Epithelial cell of esophagus (primary cell): ENCODE results near the gene PDE4B.
"Not testable (repeated sequence)": the region's sequence is repeated elsewhere in the genome, so short reads cannot be mapped to it uniquely, and the experiment has no call there.

ENCODE experiments used
- DNase-seq: peaks from one replicate; pipeline ENCODE4 v3.0.0; 2010; ENCODE audit warnings: low read depth
- H3K4me3 ChIP-seq: 2 replicates; pipeline ENCODE4 v1.5.1; 2011; ENCODE audit warnings: mild to moderate bottlenecking, low read length, control low read depth
- TF ChIP-seq, protein P1 (sequence below): IDR thresholded peaks from 2 replicates; pipeline ENCODE4 v1.5.1; 2011; ENCODE audit warnings: low read depth, mild to moderate bottlenecking, low read length, control low read depth, inconsistent platforms; ENCODE audit not compliant: insufficient read depth; ENCODE audit errors: missing control alignments

Gene PDE4B

DNA sequence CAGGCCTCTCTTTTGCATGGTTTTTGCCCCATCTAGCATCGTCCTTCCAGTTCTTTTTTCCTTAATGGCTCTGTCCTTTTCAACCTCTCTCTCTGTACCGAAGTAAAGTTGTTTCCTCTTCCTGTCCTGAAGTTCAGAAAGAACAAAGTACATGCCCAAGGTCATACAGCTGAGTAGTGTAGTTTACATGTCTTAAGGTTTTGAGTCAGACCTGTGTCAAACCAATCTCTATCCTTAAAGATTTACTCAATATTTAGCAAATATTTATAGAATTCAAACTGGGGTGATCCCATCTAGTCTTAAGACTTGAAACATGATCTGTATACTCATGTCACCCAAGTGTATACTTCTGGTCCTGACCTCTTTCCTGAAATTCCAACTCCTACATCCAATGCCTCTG, 622.6 kb downstream of the PDE4B start:
- H3K4me3 ChIP-seq = no peak overlapping the region
- TF ChIP-seq, protein P1, sequence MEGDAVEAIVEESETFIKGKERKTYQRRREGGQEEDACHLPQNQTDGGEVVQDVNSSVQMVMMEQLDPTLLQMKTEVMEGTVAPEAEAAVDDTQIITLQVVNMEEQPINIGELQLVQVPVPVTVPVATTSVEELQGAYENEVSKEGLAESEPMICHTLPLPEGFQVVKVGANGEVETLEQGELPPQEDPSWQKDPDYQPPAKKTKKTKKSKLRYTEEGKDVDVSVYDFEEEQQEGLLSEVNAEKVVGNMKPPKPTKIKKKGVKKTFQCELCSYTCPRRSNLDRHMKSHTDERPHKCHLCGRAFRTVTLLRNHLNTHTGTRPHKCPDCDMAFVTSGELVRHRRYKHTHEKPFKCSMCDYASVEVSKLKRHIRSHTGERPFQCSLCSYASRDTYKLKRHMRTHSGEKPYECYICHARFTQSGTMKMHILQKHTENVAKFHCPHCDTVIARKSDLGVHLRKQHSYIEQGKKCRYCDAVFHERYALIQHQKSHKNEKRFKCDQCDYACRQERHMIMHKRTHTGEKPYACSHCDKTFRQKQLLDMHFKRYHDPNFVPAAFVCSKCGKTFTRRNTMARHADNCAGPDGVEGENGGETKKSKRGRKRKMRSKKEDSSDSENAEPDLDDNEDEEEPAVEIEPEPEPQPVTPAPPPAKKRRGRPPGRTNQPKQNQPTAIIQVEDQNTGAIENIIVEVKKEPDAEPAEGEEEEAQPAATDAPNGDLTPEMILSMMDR = no peak
- DNase-seq = no peak

GRCh38 chr1:66415866-66416265, 623.2 kb downstream of the PDE4B start:
- no peak overlapping the region for H3K4me3 ChIP-seq

GRCh38 chr1:66416295-66416694, 623.6 kb downstream of the PDE4B start:
- TF ChIP-seq, protein P1 = no peak
- peak; percentile 71 for DNase-seq
- no peak overlapping the region for H3K4me3 ChIP-seq

More at GRCh38 chr1:66415866-66416265, 623.2 kb downstream of the PDE4B start:
- TF ChIP-seq, protein P1 = no peak
- no peak for DNase-seq

DNA sequence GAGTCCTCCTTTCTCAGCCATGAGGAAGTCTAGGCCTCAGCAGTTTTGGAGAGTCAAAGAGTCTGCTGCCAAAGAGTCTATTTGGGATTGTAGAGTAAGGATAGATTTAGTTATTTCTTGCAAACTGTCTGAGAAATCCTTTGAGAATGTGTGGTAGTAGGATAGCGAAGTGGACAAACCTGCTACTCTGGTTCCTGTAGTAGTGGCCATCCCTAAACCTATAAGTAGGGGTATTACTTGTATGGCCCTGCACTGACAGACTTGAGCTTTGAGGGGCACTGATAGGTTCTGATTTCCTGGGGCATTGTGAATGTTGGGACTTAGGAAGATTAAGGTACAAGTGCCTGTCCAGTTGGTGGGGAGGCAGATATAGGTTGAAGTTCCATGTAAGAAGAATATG, 625.3 kb downstream of the PDE4B start:
- H3K4me3 ChIP-seq = no peak overlapping the region
- peak; percentile 47 for DNase-seq
- TF ChIP-seq, protein P1 = no peak

- not testable (repeated sequence) for DNase-seq, H3K4me3 ChIP-seq
Observed at GRCh38 chr1:66420171-66420570, 627.5 kb downstream of the PDE4B start.

GRCh38 chr1:66420906-66421305, 628.2 kb downstream of the PDE4B start:
- DNase-seq, H3K4me3 ChIP-seq: not testable (repeated sequence)

DNA sequence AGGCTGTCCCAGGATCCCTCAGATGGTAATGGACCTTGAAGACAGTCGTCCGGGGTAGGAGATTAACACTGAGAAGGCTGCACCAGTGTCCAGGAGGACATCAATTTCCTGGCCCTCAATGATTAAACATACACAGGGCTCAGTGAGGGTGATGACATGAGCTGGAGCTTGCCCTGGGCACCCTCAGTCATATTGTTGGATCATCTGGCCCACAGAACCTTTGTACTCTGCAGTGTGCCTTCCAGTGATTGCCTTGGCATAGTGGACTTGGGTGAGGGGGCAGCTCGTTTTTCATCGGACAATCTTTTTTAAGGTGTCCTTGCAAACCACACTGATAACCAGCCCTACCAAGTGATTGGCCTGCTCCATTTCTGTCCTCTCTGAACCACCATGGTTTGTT, 630.1 kb downstream of the PDE4B start:
- DNase-seq = no peak
- no peak overlapping the region for H3K4me3 ChIP-seq
- TF ChIP-seq, protein P1 = no peak
